ENCODE data around the gene TRAF3.

The TRAF3 gene

DNA sequence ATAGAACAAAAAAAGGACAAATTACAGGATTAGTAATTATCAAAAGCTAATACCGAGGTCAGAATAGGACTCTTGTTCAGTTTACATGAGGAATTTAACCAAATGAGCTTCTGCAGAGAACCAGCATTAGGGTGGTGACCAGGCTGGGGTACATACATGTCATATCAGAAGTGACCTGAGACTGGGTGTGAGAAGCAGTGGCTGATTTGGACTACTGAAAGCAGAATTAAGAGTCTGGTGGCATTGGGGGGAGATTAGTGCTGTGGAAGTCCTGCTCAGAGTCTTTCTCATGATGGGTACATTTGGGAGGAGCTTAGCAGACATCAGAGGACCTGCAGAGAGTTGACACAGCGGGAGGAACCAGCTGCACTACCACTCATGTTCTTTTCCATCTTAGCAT, 21.7 kb downstream of the TRAF3 start:
- CTCF ChIA-PET = no interaction called here
- no peak overlapping the region for H3K27ac Mint-ChIP-seq

DNA sequence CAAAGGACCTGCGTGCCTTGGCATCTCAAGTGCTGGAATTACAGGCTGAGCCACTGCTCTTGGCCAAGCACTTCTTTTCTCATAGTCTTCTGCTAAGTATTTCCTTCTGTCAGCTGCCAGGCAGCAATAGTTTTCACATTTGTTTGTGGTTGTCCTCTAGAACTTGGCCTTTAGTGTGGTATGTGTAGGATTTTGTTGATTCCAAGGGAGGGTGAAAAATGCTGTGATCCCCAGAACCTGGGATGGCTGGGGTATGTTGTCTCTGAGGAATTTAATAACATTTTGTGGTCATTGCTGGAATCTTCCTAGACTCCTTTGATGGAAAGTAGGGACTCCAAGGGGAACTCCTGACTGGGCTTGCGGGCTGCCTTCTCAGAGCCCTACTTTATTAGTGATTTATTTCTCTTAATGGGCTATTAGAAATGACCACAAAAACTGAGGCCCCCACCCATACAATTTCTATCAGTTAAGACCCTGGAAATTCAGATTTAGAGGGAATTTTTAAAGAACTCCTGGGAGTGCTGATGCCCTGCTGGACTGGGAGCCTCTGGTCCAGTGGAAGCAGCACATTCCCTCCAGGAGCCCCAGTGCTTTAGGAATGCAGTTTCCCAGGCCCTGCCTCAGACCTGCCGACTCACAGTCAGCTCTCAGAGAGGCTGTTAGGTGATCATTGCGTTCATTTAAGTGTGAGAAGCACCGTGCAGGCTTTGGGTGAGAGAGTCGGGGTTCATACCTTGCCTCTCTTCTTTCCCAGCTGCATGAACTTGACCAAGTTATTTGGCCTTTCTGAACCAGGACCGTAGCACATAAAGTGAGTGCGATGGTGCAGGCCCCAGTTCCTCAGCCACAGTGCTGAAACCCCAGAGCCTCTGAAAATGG, 22.7 kb downstream of the TRAF3 start:
- Mint-ChIP-seq H3K36me3 (peaks cover 7% of the 10 kb centered on the region), H3K27me3 (no peaks in the 10 kb centered on the region), H3K4me1 (peaks cover 52% of the 10 kb centered on the region), H3K4me3 (no peak overlapping the region), H3K27ac (no peak overlapping the region), H3K9me3 (no peaks in the 10 kb centered on the region)
- CTCF ChIA-PET = no interaction called here
- no peak for DNase-seq

More for the DNA sequence above, 21.7 kb downstream of the TRAF3 start:
- Mint-ChIP-seq H3K4me1 (peaks cover 52% of the 10 kb centered on the region), H3K4me3 (no peak overlapping the region), H3K27me3 (no peaks in the 10 kb centered on the region), H3K36me3 (peaks cover 9% of the 10 kb centered on the region), H3K9me3 (peaks cover 1% of the 10 kb centered on the region)
- no peak for DNase-seq

DNA sequence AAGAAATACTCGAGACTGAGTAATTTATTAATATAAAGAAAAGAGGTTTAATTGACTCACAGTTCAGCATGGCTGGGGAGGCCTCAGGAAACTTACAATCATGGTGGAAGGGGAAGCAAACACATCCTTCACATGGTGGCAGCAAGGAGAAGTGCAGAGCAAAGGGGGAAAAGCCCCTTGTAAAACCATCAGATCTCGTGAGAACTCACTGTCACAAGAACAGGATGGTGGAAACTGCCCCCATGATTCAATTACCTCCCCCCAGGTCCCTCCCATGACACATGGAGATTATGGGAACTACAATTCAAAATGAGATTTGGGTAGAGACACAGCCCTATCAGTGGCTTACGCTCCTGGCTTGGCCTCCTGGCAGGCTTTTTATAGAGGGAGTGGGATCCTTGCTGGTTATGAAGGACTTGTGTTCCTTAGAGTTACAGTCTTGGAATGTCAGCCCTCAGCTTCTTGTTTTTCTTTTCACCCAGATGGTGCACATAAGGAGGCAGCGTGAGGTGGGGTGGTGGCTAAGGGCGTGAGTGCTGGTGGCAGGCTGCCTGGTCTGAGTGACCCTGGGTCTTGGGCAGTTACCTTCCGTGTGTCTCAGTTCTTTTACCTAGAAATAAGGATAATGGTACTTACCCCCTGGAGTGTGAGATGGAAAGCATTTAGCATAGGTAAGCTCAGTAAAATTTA, 25.7 kb downstream of the TRAF3 start:
- no peak overlapping the region for H3K4me3 Mint-ChIP-seq
- no peaks in the 10 kb centered on the region for H3K27me3 Mint-ChIP-seq
- DNase-seq = no peak
- peaks cover 10% of the 10 kb centered on the region for H3K36me3 Mint-ChIP-seq
- H3K27ac Mint-ChIP-seq = peak overlapping the region; percentile 13
- CTCF ChIA-PET = no interaction called here
- no peaks in the 10 kb centered on the region for H3K9me3 Mint-ChIP-seq
- H3K4me1 Mint-ChIP-seq = peaks cover 69% of the 10 kb centered on the region

DNA sequence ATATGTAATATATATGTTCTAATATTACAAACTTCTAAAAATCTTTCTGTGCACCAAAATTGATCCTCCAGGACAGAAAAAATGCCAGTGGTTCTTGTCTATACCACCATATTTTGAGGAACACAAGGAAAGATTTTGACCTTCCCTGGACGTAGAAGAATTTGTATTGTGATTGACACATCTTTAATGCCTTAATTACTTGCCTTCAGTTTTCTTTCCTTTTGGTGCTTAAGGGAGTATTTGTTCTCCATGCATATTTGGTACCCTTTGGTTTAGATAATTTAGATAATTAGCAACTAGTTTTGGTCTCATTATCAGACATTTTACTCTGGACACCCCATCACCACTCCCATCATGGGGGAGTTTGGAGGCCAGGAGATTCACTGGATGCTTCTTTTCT, 27.6 kb downstream of the TRAF3 start:
- H3K27me3 Mint-ChIP-seq = no peaks in the 10 kb centered on the region
- peaks cover 63% of the 10 kb centered on the region for H3K4me1 Mint-ChIP-seq
- CTCF ChIA-PET = interaction anchor here (1.0 kb wide), 1 partner anchor 10 kb away, joined by 3 read pairs; no protein-coding TSS in a partner anchor
- H3K4me3 Mint-ChIP-seq = peak overlapping the region; percentile 13
- H3K27ac Mint-ChIP-seq = peak overlapping the region; percentile 93
- no peaks in the 10 kb centered on the region for H3K9me3 Mint-ChIP-seq
- DNase-seq = no peak
- peaks cover 11% of the 10 kb centered on the region for H3K36me3 Mint-ChIP-seq

GRCh38 chr14:102805371-102805891, 28.2 kb downstream of the TRAF3 start:
- H3K4me1 Mint-ChIP-seq = peaks cover 66% of the 10 kb centered on the region
- peaks cover 12% of the 10 kb centered on the region for H3K36me3 Mint-ChIP-seq
- CTCF ChIA-PET = no interaction called here

DNA sequence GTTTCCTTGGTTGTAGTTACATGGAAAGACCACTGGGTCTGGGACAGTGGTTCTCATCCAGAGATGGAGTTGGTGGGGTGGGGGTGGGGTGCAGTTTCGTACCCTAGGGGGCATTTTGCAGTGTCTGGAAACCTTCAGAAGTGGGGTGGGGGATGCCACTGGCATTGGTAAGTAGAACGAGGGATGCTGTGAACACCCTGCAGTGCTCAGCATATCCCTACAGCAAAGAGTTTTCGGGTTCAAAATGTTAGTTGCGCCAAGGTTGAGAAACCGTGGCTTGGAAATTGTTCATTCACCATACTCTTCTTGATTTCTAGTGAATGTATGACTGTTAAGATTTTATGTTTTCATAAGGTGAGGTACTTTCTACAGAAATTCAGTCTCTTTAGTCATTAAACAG, 28.7 kb downstream of the TRAF3 start:
- CTCF ChIA-PET = interaction anchor here (1.0 kb wide), 1 partner anchor 17 kb away, joined by 3 read pairs; no protein-coding TSS in a partner anchor

More at GRCh38 chr14:102805371-102805891, 28.2 kb downstream of the TRAF3 start:
- DNase-seq = peak; percentile 55
- Mint-ChIP-seq H3K27me3 (no peaks in the 10 kb centered on the region), H3K4me3 (peak overlapping the region; percentile 13), H3K9me3 (no peaks in the 10 kb centered on the region), H3K27ac (peak overlapping the region; percentile 93)

DNA sequence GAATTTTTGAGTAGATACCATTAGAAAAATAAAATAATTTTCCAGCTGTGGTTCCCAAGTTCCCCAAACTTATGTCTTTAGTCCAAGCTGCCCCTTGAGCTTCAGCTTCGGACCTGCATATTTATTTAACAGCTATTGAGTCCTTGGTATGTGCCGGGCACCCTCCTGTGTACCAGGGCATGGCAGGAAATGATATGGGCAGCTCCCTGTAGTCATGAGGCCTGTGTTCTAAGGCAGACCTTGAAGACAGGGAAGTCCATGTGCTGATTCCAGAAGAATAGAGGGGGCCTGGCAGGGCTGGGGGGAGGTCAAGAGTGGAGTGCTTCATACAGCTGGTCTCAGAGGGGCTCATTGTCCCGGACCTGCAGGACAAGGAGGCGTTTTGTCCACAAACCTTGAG, 29.2 kb downstream of the TRAF3 start:
- no peaks in the 10 kb centered on the region for H3K9me3 Mint-ChIP-seq
- peaks cover 64% of the 10 kb centered on the region for H3K4me1 Mint-ChIP-seq
- H3K27me3 Mint-ChIP-seq = no peaks in the 10 kb centered on the region
- H3K27ac Mint-ChIP-seq = peak overlapping the region; percentile 93
- H3K36me3 Mint-ChIP-seq = peaks cover 12% of the 10 kb centered on the region
- H3K4me3 Mint-ChIP-seq = no peak overlapping the region
- CTCF ChIA-PET = interaction anchor here (0.7 to 1.0 kb wide), 2 partner anchors 16 to 25 kb away, joined by 3 read pairs; no protein-coding TSS in a partner anchor
- no peak for DNase-seq

More for the DNA sequence above, 28.7 kb downstream of the TRAF3 start:
- DNase-seq = peak; percentile 28
- Mint-ChIP-seq H3K4me1 (peaks cover 66% of the 10 kb centered on the region), H3K27ac (peak overlapping the region; percentile 93), H3K9me3 (no peaks in the 10 kb centered on the region), H3K4me3 (peak overlapping the region; percentile 13), H3K27me3 (no peaks in the 10 kb centered on the region), H3K36me3 (peaks cover 12% of the 10 kb centered on the region)

DNA sequence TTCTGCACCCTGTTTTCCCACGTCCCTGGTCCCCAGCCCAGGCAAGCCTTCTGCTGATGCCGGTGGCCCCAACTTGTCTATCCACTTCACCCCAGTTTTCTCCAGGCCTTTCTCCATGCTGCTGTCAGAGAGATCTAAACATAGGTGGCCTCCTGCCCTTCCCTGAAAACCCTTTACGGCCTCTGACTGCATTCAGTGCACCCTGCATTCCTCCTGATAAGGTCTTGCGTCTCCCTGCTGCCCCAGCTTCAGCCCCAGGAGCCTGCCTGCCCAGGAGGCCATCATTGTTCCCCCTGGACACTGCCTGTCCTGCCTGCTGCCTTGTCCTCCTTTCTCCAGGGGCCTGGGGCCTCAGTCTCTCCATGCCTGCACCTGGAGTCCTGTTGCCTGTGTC, 29.8 kb downstream of the TRAF3 start:
- H3K27me3 Mint-ChIP-seq = no peaks in the 10 kb centered on the region
- peaks cover 14% of the 10 kb centered on the region for H3K36me3 Mint-ChIP-seq
- H3K27ac Mint-ChIP-seq = peak overlapping the region; percentile 93
- CTCF ChIA-PET = interaction anchor here (0.7 to 1.0 kb wide), 2 partner anchors 16 to 25 kb away, joined by 3 read pairs; no protein-coding TSS in a partner anchor
- H3K4me3 Mint-ChIP-seq = no peak overlapping the region
- no peaks in the 10 kb centered on the region for H3K9me3 Mint-ChIP-seq
- peaks cover 67% of the 10 kb centered on the region for H3K4me1 Mint-ChIP-seq
- no peak for DNase-seq

DNA sequence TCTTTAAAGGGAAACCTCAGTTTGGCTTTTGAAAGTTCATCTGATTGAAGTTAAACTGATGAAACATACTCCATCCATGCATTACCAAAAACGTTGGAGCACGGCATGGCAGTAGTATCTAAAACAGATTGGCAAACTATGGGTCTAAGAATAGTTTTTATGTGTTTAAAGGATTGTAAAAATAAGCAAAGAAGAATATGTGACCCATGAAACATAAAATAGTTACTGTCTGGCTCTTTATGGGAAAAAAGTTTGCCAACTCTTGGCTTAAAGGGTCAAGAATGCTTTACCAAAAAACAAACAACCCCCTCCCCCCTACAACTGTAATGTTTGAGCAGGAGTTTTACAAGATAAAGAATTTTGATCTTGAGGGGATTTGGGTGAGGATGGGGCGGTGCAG, 32.6 kb downstream of the TRAF3 start:
- CTCF ChIA-PET = interaction anchor here (1.1 kb wide), 1 partner anchor 34 kb away, joined by 3 read pairs; no protein-coding TSS in a partner anchor
- Mint-ChIP-seq H3K27me3 (no peaks in the 10 kb centered on the region), H3K4me3 (no peak overlapping the region), H3K27ac (peak overlapping the region; percentile 21), H3K36me3 (peaks cover 12% of the 10 kb centered on the region), H3K9me3 (no peaks in the 10 kb centered on the region), H3K4me1 (peaks cover 52% of the 10 kb centered on the region)
- no peak for DNase-seq

DNA sequence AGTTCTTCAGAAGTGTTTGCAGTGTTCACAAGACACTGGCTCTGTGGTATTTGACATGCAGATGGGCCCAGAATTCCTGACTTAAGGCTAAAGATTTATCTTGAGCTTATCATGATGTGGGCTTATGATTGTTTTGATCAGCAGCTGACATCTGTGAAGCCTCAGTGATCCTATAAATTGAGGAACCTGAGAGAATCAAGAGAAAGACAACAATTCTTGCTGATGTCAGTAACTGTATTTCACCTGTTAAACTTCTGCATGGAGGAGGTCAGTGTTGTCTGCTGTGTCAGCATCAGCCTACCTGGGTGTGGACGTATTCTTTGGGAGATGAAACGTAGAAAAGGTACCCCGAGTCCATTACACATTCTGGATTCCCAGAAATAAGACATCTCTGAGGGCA, 33.3 kb downstream of the TRAF3 start:
- Mint-ChIP-seq H3K4me1 (peaks cover 52% of the 10 kb centered on the region), H3K9me3 (no peaks in the 10 kb centered on the region), H3K4me3 (no peak overlapping the region), H3K27ac (no peak overlapping the region), H3K27me3 (no peaks in the 10 kb centered on the region), H3K36me3 (peaks cover 15% of the 10 kb centered on the region)
- DNase-seq = no peak
- CTCF ChIA-PET = interaction anchor here (1.1 kb wide), 1 partner anchor 34 kb away, joined by 3 read pairs; no protein-coding TSS in a partner anchor

- no peak for DNase-seq
- no peak overlapping the region for H3K27ac Mint-ChIP-seq
- no peaks in the 10 kb centered on the region for H3K27me3 Mint-ChIP-seq
- H3K4me3 Mint-ChIP-seq = no peak overlapping the region
- no peaks in the 10 kb centered on the region for H3K9me3 Mint-ChIP-seq
- peaks cover 15% of the 10 kb centered on the region for H3K36me3 Mint-ChIP-seq
- peaks cover 45% of the 10 kb centered on the region for H3K4me1 Mint-ChIP-seq
- CTCF ChIA-PET = no interaction called here
Observed at GRCh38 chr14:102811254-102811963, 34.2 kb downstream of the TRAF3 start.

DNA sequence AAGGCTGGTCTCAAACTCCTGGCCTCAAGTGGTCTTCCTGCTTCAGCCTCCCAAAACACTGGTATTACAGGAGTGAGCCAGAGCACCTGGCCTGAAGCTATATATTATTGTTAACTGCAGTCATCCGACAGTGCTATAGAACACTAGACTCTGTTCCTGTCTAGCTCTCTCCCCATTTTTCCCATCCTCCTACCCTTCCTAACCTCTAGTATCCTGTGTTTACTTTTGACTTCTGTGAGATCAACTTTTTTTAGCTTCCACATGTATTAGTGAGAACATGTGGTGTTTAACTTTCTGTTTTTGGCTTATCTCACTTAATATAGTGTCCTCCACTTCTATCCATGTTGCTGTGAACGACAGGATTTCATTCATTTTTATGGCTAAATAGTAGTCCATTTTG, 34.7 kb downstream of the TRAF3 start:
- H3K27ac Mint-ChIP-seq = no peak overlapping the region
- peaks cover 21% of the 10 kb centered on the region for H3K36me3 Mint-ChIP-seq
- H3K9me3 Mint-ChIP-seq = no peaks in the 10 kb centered on the region
- H3K27me3 Mint-ChIP-seq = no peaks in the 10 kb centered on the region
- H3K4me1 Mint-ChIP-seq = peaks cover 44% of the 10 kb centered on the region
- CTCF ChIA-PET = no interaction called here
- no peak overlapping the region for H3K4me3 Mint-ChIP-seq
- DNase-seq = no peak

GRCh38 chr14:102813691-102814090, 36.4 kb downstream of the TRAF3 start:
- no peak overlapping the region for H3K4me3 Mint-ChIP-seq
- no peaks in the 10 kb centered on the region for H3K9me3 Mint-ChIP-seq
- peaks cover 26% of the 10 kb centered on the region for H3K36me3 Mint-ChIP-seq
- peaks cover 43% of the 10 kb centered on the region for H3K4me1 Mint-ChIP-seq
- CTCF ChIA-PET = interaction anchor here (0.9 to 1.3 kb wide), 2 partner anchors 38 to 372 kb away, joined by 3 read pairs; no protein-coding TSS in a partner anchor
- H3K27ac Mint-ChIP-seq = no peak overlapping the region
- no peak for DNase-seq
- no peaks in the 10 kb centered on the region for H3K27me3 Mint-ChIP-seq

- DNase-seq = no peak
- no peak overlapping the region for H3K4me3 Mint-ChIP-seq
- H3K36me3 Mint-ChIP-seq = peaks cover 27% of the 10 kb centered on the region
- H3K9me3 Mint-ChIP-seq = no peaks in the 10 kb centered on the region
- H3K27ac Mint-ChIP-seq = no peak overlapping the region
- CTCF ChIA-PET = interaction anchor here (1.2 kb wide), 1 partner anchor 43 kb away, joined by 3 read pairs; no protein-coding TSS in a partner anchor
- H3K27me3 Mint-ChIP-seq = no peaks in the 10 kb centered on the region
- H3K4me1 Mint-ChIP-seq = peaks cover 52% of the 10 kb centered on the region
Observed at GRCh38 chr14:102817318-102817717, 40.1 kb downstream of the TRAF3 start.

Measured in activated naive CD4-positive, alpha-beta T cell treated with anti-CD3 and anti-CD28 coated beads, Interleukin-2, amount 10 ng/mL, durations not matched to agents 7 days and 5 days (primary cell).